ENCODE data around the gene TMEM147.
A peak's percentile ranks its signal among the peaks of the same experiment; 100 is the strongest.

Gene TMEM147

GRCh38 chr19:35539314-35539713, 6.1 kb upstream of the TMEM147 start:
- TF ChIP-seq GABPA (IDR thresholded peaks at IDR 0.05; ENCODE audit: low read depth) (no peak), CTCF (IDR thresholded peaks at IDR 0.05; ENCODE audit: insufficient read depth, low read length) (no peak), REST (IDR thresholded peaks at IDR 0.05; ENCODE audit: insufficient replicate concordance, low read depth) (no peak), SPI1 (IDR thresholded peaks at IDR 0.05; ENCODE audit: borderline replicate concordance, low read depth) (no peak), POLR2AphosphoS5 (IDR thresholded peaks at IDR 0.05; ENCODE audit: low read depth) (no peak)
- no peak overlapping the region for H3K27ac ChIP-seq (replicated peaks)
- no peak overlapping the region for H3K4me3 ChIP-seq (replicated peaks; ENCODE audit: insufficient read depth, low read length)
- peaks cover 2% of the 10 kb centered on the region for H3K27me3 ChIP-seq (ENCODE audit: insufficient read depth, poor library complexity, severe bottlenecking)
- no peak for DNase-seq (ENCODE audit: low read depth in 1 of 2, low spot score in 1 of 2)

- TF ChIP-seq SPI1 (IDR thresholded peaks at IDR 0.05; ENCODE audit: borderline replicate concordance, low read depth) (no peak), CTCF (IDR thresholded peaks at IDR 0.05; ENCODE audit: insufficient read depth, low read length) (no peak), REST (IDR thresholded peaks at IDR 0.05; ENCODE audit: insufficient replicate concordance, low read depth) (no peak), GABPA (IDR thresholded peaks at IDR 0.05; ENCODE audit: low read depth) (no peak), POLR2AphosphoS5 (IDR thresholded peaks at IDR 0.05; ENCODE audit: low read depth) (0 out of 2 replicates have a peak, but pooled peaks have one; percentile 11)
- DNase-seq (ENCODE audit: low read depth in 1 of 2, low spot score in 1 of 2) = no peak
- H3K27me3 ChIP-seq (ENCODE audit: insufficient read depth, poor library complexity, severe bottlenecking) = no peaks in the 10 kb centered on the region
- H3K4me3 ChIP-seq (replicated peaks; ENCODE audit: insufficient read depth, low read length) = no peak overlapping the region
- H3K27ac ChIP-seq (replicated peaks) = no peak overlapping the region
Measured at GRCh38 chr19:35539850-35540249, 5.6 kb upstream of the TMEM147 start.

GRCh38 chr19:35540356-35540927, 5.0 kb upstream of the TMEM147 start:
- TF ChIP-seq POLR2AphosphoS5 (IDR thresholded peaks at IDR 0.05; ENCODE audit: low read depth) = no peak
- no peak for TF ChIP-seq CTCF (IDR thresholded peaks at IDR 0.05; ENCODE audit: insufficient read depth, low read length)
- TF ChIP-seq SPI1 (IDR thresholded peaks at IDR 0.05; ENCODE audit: borderline replicate concordance, low read depth) = no peak
- DNase-seq (ENCODE audit: low read depth in 1 of 2, low spot score in 1 of 2) = no peak
- Histone ChIP-seq H3K27me3 (ENCODE audit: insufficient read depth, poor library complexity, severe bottlenecking) (no peaks in the 10 kb centered on the region), H3K4me3 (replicated peaks; ENCODE audit: insufficient read depth, low read length) (no peak overlapping the region), H3K27ac (replicated peaks) (no peak overlapping the region)

DNA sequence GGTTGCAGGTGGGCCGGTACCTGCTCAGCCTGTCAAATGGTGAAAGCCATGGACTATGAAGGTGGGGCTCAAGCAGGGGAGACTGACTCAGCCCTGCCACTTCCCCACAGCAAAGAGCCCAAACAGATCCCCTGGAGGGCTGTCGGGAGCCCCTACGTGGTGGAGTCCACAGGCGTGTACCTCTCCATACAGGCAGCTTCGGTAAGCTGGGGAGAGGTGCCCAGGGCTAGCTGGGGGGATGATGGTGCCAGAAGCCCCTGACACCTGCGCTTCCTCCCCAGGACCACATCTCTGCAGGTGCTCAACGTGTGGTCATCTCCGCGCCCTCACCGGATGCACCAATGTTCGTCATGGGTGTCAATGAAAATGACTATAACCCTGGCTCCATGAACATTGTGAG, 3.2 kb upstream of the TMEM147 start:
- no peak for DNase-seq (ENCODE audit: low read depth in 1 of 2, low spot score in 1 of 2)
- Histone ChIP-seq H3K4me3 (replicated peaks; ENCODE audit: insufficient read depth, low read length) (no peak overlapping the region), H3K27ac (replicated peaks) (no peak overlapping the region), H3K27me3 (ENCODE audit: insufficient read depth, poor library complexity, severe bottlenecking) (no peaks in the 10 kb centered on the region)
- TF ChIP-seq CTCF (IDR thresholded peaks at IDR 0.05; ENCODE audit: insufficient read depth, low read length) (no peak), REST (IDR thresholded peaks at IDR 0.05; ENCODE audit: insufficient replicate concordance, low read depth) (no peak), SPI1 (IDR thresholded peaks at IDR 0.05; ENCODE audit: borderline replicate concordance, low read depth) (no peak), GABPA (IDR thresholded peaks at IDR 0.05; ENCODE audit: low read depth) (no peak), POLR2AphosphoS5 (IDR thresholded peaks at IDR 0.05; ENCODE audit: low read depth) (no peak)

Measured in HL-60 (cell line).